NCI-H1417 (cell line): Measurements from ENCODE around the gene HERC4.
"Not testable (repeated sequence)": the region's sequence is repeated elsewhere in the genome, so short reads cannot be mapped to it uniquely, and the experiment has no call there.

Experiments
- DNase-seq, 3 experiments: peaks; one replicate each; lab custom pipeline; 2025; lab: John Stamatoyannopoulos, UW

HERC4 gene

DNA sequence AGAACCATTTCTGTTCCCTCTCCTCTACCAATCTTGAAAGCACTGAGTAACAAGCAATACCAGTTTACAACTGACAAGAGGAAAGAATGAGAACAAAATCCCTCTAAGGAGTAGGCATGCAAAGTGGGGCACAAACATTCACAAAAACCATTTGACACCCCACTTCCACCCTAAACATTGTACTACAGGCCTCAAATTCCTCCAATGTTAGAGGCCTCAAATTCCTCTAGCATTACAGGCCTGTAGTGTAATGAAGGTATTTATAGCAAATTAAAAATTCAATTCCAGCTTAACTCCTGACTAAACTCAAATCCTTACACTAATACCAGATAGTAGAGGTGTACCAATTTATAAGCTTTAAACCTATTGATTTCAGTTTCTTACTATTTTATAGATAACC, 105.2 kb downstream of the HERC4 start:
- DNase-seq: no peak

- DNase-seq: not testable (repeated sequence)
These were observed 109.0 kb downstream of the HERC4 start for GRCh38 chr10:67966035-67966434.

DNA sequence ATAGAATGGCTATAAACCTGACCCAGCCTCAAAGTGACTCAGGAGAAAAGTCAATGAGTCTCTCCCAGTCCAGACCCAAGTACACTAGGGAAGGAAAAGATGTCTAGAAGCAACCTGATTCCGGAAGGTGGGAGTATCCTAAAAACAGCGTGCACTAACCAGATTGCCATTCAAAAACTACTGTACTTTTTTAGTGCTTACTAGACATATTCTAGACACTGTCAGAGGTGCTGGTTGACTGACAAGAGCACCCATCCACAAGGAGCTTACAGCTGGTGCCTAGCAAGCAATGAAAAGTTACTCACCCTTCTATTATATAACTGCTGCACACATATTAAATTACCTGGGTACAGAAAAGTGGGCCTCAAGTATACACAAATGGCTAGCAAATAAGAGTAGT, 109.6 kb downstream of the HERC4 start:
- DNase-seq: no peak

- no peak for DNase-seq
These were observed 115.1 kb downstream of the HERC4 start for GRCh38 chr10:67959839-67960476.

DNA sequence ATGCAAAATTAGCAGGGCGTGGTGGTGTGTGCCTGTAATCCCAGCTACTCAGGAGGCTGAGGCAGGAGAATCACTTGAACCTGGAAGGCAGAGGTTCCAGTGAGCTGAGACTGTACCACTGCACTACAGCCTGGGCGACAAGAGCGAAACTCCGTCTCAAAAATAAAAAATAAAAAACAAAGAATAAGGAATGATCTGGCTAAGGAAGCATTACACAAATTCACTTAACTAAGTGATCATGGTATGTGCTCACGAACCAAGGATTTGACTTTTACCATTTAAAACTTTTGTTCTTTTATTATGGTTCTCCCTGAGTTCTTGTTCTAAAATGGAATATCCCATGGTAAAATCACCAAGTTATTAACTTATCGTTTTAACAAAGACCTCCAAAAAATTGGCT, 119.5 kb downstream of the HERC4 start:
- DNase-seq: no peak

DNA sequence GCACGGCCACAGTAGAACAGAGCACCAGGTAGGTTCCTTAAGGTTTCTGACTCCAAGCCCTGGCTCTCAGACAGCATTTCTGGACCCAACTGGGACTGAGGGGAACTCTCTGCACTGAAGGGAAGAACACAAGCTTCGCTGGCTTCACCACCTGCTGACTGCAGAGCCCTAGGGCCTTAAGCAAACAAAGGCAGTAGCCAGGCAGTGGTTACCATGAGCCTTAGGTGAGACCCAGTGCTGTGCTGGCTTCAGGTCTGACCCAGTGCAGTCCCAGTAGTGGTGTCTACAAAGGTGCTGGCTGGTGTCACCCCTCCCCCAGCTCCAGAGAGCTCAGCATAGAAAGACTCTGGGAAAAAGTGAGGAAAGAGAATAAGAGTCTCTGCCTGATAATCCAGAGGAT, 131.2 kb downstream of the HERC4 start:
- DNase-seq: peak in 1 of 3 experiments; percentile 3

DNA sequence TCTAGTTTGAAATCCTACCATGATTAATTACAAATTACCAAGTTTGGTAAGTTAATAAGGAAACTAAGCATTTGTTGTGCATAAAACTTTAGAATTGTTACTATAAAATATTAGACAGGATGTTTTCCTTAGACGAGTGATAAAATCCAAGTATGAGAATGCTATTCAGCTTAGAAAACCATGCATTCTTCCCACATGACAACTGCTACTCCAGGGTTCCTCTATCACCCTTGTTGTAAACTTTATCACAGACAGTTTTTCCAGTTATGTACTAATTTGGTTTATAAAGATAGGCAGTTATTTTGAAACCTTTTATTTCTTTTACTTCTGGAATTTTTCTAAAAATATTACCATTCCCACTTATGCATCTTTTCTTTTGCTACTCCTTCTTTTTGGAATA, 138.7 kb downstream of the HERC4 start:
- DNase-seq: no peak

GRCh38 chr10:67935223-67935622, 139.9 kb downstream of the HERC4 start:
- DNase-seq: no peak

- no peak for DNase-seq
These were observed 140.7 kb downstream of the HERC4 start for GRCh38 chr10:67934336-67934735.

DNA sequence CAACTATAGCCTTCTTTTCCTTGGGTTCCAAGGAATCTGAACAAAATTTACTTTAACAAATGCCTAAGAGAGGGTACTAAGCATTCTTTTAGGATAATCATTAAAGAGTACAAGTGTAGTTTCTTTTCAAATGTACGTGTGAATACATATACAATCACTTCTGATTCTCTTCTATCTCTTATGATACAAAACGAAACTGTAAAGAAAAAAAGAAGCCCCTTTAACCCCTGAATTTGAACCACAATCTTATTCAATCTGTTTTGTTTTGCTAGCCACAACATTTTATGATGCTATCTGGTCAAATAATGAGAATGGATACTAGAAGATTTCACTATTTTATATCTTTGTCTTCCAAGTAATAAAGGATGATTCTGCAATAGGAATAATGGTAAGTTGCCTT, 141.9 kb downstream of the HERC4 start:
- DNase-seq: no peak

- DNase-seq: no peak
These were observed 148.1 kb downstream of the HERC4 start for GRCh38 chr10:67926951-67927350.

DNA sequence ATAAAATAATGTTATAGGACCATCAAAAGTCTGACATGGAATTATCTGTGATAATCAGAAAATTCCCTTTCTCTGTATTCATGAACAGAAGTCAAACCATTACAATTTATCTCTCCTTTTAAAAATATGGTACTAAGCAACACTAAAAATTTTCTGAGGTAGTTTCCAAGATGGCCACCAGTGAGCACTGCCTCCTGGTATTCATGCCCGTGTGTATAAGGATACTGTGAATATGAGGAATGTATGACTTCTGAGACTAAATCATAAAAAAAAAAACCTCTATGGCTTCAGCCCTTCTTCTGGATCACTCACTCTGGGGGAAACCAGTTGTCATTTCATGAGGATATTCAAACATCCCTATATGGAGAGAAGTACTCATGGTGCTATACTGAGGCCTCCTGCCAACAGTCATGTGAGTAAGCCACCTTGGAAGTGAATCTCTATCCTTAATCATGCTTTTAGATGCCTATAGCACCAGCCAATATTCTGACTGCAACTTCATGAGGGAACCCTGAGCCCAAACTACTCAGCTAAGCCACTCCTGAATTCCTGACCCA, 149.6 kb downstream of the HERC4 start:
- no peak for DNase-seq

DNA sequence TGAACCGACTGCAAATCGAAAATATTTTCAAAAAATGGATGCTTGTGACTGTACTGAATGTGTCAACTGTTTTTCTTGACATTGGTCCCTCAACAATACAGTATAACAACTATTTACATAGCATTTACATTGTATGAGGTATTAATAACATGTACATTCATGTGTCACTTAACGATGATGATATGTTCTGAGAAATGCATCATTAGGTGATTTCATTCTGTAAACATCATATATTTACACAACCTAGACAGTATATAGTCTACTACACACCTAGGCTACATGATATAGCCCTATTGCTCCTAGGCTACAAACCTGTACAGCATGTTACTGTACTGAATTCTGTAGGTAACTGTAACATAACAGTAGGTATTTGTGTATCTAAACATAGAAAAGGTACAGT, 150.9 kb downstream of the HERC4 start:
- peak in 1 of 3 experiments; percentile 48 for DNase-seq

DNA sequence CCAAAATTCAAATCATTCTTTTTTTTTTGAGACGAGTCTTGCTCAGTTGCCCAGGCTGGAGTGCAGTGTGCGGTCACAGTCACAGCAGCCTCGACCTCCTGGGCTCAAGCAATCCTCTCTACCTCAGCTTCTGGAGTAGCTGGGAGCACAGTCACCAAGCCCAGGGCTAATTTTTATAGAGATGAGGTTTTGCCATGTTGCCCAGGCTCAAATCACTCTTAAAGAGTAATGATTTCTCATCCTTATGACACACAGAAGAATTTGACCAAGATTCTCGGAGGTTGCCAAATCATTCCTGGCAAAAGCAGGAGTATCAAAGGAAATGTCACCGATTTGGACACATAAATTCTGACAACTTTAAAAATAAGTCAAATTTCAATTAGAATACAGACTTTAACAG, 151.5 kb downstream of the HERC4 start:
- DNase-seq: no peak

DNA sequence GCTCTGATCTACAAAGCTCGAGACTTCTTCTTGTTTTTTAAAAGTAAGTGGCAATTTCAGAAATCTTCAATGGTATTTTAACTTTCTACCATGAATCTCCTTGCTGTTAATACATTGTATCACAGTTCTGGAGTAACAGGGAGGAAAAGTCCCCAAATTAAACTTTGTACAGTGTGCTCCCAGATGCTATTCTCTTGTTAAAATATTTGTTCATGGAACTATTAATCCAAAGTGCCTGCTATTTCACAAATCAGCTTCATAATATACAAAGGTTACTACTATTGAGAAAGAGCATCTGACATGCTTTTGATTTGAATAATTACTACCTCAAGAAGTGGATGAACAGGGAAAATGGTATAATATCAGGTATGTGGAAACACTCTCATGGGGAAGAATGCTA, 154.0 kb downstream of the HERC4 start:
- no peak for DNase-seq

DNA sequence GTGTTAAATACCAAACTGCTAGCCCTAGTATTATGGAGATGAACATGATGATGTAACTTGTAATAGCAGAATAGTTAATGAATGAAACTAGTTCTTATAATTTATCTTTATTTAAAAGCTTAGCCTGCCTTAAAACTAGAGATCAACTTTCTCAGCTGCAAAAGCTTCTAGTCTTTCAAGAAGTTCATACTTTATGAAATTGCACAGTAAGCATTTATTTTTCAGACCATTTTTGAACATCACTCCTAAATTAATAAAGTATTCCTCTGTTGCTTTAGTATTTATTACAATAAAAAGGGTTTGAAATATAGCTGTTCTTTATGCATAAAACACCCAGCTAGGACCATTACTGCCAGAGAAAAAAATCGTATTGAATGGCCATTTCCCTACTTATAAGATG, 157.4 kb downstream of the HERC4 start:
- no peak for DNase-seq

- DNase-seq: no peak
These were observed 157.9 kb downstream of the HERC4 start for GRCh38 chr10:67917169-67917568.

DNA sequence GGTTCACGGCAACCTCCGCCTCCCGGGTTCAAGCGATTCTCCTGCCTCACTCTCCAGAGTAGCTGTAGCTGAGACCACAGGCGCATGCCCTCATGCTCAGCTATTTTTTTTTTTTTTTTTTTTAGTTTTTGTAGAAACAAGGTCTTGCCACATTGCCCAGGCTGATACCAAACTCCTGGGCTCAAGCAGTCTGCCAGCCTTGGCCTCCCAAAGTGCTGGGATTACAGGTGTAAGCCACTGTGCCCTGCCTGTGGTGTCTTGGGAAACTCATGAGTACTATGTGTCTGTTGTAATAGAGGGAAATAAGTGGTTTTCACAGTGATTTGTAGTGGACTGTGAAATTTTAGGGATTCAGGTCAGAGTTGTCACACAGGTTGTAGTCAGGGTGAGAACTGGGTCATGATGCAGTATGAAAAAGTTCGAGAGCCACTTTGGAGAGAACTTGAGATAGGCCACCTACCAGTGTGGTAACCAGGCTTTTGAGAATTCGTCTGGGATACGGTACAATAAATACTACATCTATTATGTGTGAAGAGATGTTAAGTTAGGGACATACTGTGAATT, 160.2 kb downstream of the HERC4 start:
- no peak for DNase-seq

DNA sequence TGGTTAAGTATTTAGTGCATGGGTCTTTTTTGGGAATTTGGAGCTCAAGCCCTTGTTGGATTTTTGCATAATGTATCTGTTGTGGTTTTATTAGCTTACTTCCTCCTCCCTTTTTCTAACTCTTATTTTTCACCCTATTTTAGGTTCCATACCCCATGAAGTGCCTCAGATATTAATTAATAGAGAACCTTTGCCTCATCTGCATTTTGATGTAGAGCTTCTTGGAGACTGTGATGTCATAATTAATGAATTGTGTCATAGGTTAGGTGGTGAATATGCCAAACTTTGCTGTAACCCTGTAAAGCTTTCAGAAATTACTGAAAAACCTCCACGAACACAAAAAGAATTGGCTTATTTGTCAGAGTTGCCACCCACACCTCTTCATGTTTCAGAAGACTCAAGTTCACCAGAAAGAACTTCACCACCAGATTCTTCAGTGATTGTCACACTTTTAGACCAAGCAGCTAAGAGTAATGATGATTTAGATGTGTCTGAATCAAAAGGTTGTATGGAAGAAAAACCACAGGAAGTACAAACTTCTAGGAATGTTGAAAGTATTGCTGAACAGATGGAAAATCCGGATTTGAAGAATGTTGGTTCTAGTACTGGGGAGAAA, 162.6 kb downstream of the HERC4 start:
- no peak for DNase-seq

- no peak for DNase-seq
These were observed 171.5 kb downstream of the HERC4 start for GRCh38 chr10:67903581-67903980.

DNA sequence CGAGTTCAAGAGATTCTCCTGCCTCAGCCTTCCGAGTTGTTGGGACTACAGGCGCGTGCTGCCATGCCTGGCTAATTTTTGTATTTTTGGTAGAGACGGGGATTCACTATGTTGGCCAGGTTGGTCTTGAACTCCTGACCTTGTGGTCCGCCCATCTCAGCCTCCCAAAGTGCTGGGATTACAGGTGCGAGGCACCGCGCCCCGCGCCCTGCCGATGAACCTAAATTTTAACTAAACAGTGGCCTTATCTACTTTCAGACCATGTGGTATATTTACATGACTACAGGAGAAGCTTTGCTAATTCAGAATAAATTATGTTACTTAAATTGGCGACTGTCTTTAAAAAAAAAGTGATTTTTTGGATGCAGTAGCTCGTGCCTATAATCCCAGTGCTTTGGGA, 181.4 kb downstream of the HERC4 start:
- no peak for DNase-seq

- peak; percentile 51 to 87 (median 86) for DNase-seq
These were observed 190.0 kb downstream of the HERC4 start for GRCh38 chr10:67884842-67885670.
